ENCODE data around the gene AGMO. TPM values are rescaled to one million over a fixed set of nuclear protein-coding genes. Genes with fewer than 3 reads are reported as not detected.

The AGMO gene
- total RNA-seq, 1 experiment from 2014 or later = not detected

- CTCF ChIA-PET = no interaction called here
- DNase-seq (ENCODE audit: low read depth, low spot score) (no peak), ATAC-seq (no peak)
- Histone ChIP-seq H3K4me3 (ENCODE audit: low read depth in 2 of 2, low read length in 2 of 2) (no peak overlapping the region), H3K27me3 (ENCODE audit: control insufficient read depth, insufficient read depth, low read length) (no peaks in the 10 kb centered on the region), H3K36me3 (ENCODE audit: control insufficient read depth, insufficient read depth, low read length) (no peaks in the 10 kb centered on the region; the same call in 1 of the 2 replicates), H3K4me1 (ENCODE audit: control insufficient read depth, insufficient read depth, low read length) (no peaks in the 10 kb centered on the region), H3K9me3 (ENCODE audit: control insufficient read depth, insufficient read depth, low read depth, low read length) (peaks cover 12% of the 10 kb centered on the region), H3K27ac (ENCODE audit: low read length) (no peak overlapping the region)
- POLR2A ChIA-PET = no interaction called here
- TF ChIP-seq REST (IDR thresholded peaks at IDR 0.05; ENCODE audit: insufficient read depth in 1 of 2, low read depth in 2 of 2, low read length in 1 of 2) (no peak), CTCF (IDR thresholded peaks at IDR 0.05) (no peak), SIN3A (IDR thresholded peaks at IDR 0.05; ENCODE audit: borderline replicate concordance, insufficient read depth, low read depth, low read length) (no peak), POLR2AphosphoS5 (IDR thresholded peaks at IDR 0.05; ENCODE audit: low read depth, low read length) (no peak), TCF7L2 (IDR thresholded peaks at IDR 0.05; ENCODE audit: low read depth, low read length) (no peak)
- no TSS peak for BruUV-seq (replicated peaks)
- intact Hi-C loops (cut with micrococcal nuclease; ENCODE audit: unreplicated experiment) (no loop called here), in situ Hi-C loops (cut with HindIII; ENCODE audit: low pct_unique_long_range_greater_than_20kb, low sequenced_read_pairs) (no loop called here)
These were observed 227.1 kb downstream of the AGMO start for GRCh38 chr7:15334536-15335263.

- H3K27me3 ChIP-seq (ENCODE audit: control insufficient read depth, insufficient read depth, low read length) = no peaks in the 10 kb centered on the region
- H3K27ac ChIP-seq (ENCODE audit: low read length) = no peak overlapping the region
- POLR2A ChIA-PET = no interaction called here
- H3K4me3 ChIP-seq (ENCODE audit: low read depth in 2 of 2, low read length in 2 of 2) = no peak overlapping the region
- no peak for TF ChIP-seq TCF7L2 (IDR thresholded peaks at IDR 0.05; ENCODE audit: low read depth, low read length)
- H3K4me1 ChIP-seq (ENCODE audit: control insufficient read depth, insufficient read depth, low read length) = no peaks in the 10 kb centered on the region
- in situ Hi-C loops (cut with HindIII; ENCODE audit: low pct_unique_long_range_greater_than_20kb, low sequenced_read_pairs) (no loop called here), intact Hi-C loops (cut with micrococcal nuclease; ENCODE audit: unreplicated experiment) (no loop called here)
- no peaks in the 10 kb centered on the region; the same call in 1 of the 2 replicates for H3K36me3 ChIP-seq (ENCODE audit: control insufficient read depth, insufficient read depth, low read length)
- H3K9me3 ChIP-seq (ENCODE audit: control insufficient read depth, insufficient read depth, low read depth, low read length) = peaks cover 5% of the 10 kb centered on the region; the same call in 1 of the 2 replicates
- CTCF ChIA-PET = no interaction called here
- DNase-seq (ENCODE audit: low read depth, low spot score) (no peak), ATAC-seq (no peak)
- no TSS peak for BruUV-seq (replicated peaks)
These were observed 228.9 kb downstream of the AGMO start for GRCh38 chr7:15332956-15333355.

- H3K36me3 ChIP-seq (ENCODE audit: control insufficient read depth, insufficient read depth, low read length) = no peaks in the 10 kb centered on the region; the same call in 1 of the 2 replicates
- H3K4me1 ChIP-seq (ENCODE audit: control insufficient read depth, insufficient read depth, low read length) = no peaks in the 10 kb centered on the region
- no TSS peak for BruUV-seq (replicated peaks)
- no peak for DNase-seq (ENCODE audit: low read depth, low spot score)
- no peak for ATAC-seq
- in situ Hi-C loops (cut with HindIII; ENCODE audit: low pct_unique_long_range_greater_than_20kb, low sequenced_read_pairs) = no loop called here
- 0 out of 2 replicates have a peak, but pooled peaks cover 2% of the 10 kb centered on the region for H3K9me3 ChIP-seq (ENCODE audit: control insufficient read depth, insufficient read depth, low read depth, low read length)
- ChIA-PET POLR2A (no interaction called here), CTCF (no interaction called here)
- intact Hi-C loops (cut with micrococcal nuclease; ENCODE audit: unreplicated experiment) = no loop called here
- no peaks in the 10 kb centered on the region for H3K27me3 ChIP-seq (ENCODE audit: control insufficient read depth, insufficient read depth, low read length)
- H3K27ac ChIP-seq (ENCODE audit: low read length) = no peak overlapping the region
- H3K4me3 ChIP-seq (ENCODE audit: low read depth in 2 of 2, low read length in 2 of 2) = no peak overlapping the region
- no peak for TF ChIP-seq TCF7L2 (IDR thresholded peaks at IDR 0.05; ENCODE audit: low read depth, low read length)
- TF ChIP-seq CTCF (IDR thresholded peaks at IDR 0.05) = no peak
- no peak for TF ChIP-seq REST (IDR thresholded peaks at IDR 0.05; ENCODE audit: insufficient read depth in 1 of 2, low read depth in 2 of 2, low read length in 1 of 2)
- no peak for TF ChIP-seq POLR2AphosphoS5 (IDR thresholded peaks at IDR 0.05; ENCODE audit: low read depth, low read length)
- TF ChIP-seq SIN3A (IDR thresholded peaks at IDR 0.05; ENCODE audit: borderline replicate concordance, insufficient read depth, low read depth, low read length) = no peak
These were observed 230.9 kb downstream of the AGMO start for GRCh38 chr7:15330943-15331342.

Data from Panc1 (cell line).